Measurements from ENCODE around the gene MXI1.

Gene MXI1

DNA sequence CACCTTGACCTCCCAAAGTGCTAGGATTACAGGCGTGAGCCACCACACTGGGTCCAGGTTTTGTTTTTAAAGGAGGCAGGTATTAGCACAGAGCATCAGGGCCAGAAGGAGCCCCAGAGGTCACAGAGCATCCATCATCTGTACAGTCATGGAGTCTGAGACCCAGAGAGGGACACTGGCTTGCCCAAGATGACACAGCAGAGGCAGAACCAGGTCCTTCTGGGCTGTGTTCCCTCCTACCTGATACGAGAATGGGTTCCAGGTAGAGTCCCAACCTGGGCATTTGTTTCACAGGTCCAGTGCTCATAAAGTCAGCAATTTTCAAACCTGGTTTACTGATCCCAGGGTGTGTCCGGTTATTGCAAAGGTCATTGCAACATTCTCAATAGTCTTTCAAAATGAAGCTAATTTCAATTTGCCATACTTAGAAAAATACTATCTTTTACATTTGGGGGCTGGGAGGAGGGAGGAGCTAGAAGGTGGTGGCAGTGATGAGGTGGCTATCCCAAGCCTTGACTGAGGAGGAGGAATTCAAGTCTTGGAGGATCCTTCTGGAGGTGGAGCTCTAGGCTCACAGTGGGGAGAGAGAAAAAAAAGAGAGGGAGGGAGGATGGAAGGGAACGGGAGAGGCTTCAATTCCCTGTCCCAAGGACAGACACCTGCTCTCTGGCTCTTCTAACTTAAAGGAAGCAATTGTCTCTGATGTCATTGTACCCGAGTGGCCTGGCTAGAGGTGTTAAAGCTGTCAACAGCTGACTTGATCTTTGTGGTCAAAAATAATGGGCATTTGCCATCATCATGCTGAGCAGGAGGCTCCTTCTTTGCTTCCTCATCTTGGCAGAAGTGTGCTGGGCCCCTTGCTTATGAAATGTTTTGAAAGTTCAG lies 8.1 kb downstream of the MXI1 start:
- no peak for DNase-seq (ENCODE audit: low read depth)
- TF ChIP-seq CTCF (conservative IDR thresholded peaks at IDR 0.05; ENCODE audit: control insufficient read depth, insufficient read depth, low read depth, low read length), result no peak
- no peak overlapping the region for H3K4me3 ChIP-seq (ENCODE audit: control insufficient read depth, low read depth, low read length)

DNA sequence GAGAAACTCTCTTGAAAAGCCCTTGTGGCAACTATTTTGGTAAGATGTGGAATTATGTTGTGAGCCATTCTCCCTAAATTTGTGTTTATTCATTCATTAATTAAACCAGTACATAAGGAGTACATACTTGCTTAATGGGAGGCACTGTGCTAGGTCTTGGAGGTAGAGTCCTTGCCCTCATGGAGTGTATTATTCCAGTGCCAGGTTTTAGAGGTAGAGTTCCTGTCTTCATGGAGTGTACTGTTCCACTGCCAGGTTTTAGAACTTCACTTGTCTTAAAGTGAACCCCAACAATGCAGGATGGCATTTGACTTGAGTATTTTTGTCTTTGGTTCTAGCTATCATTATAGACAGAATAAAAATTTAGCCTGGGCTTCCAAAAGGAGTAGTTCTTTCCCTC lies 8.8 kb downstream of the MXI1 start:
- H3K4me3 ChIP-seq (ENCODE audit: control insufficient read depth, low read depth, low read length), result no peak overlapping the region
- DNase-seq (ENCODE audit: low read depth), result no peak
- TF ChIP-seq CTCF (conservative IDR thresholded peaks at IDR 0.05; ENCODE audit: control insufficient read depth, insufficient read depth, low read depth, low read length), result no peak

DNA sequence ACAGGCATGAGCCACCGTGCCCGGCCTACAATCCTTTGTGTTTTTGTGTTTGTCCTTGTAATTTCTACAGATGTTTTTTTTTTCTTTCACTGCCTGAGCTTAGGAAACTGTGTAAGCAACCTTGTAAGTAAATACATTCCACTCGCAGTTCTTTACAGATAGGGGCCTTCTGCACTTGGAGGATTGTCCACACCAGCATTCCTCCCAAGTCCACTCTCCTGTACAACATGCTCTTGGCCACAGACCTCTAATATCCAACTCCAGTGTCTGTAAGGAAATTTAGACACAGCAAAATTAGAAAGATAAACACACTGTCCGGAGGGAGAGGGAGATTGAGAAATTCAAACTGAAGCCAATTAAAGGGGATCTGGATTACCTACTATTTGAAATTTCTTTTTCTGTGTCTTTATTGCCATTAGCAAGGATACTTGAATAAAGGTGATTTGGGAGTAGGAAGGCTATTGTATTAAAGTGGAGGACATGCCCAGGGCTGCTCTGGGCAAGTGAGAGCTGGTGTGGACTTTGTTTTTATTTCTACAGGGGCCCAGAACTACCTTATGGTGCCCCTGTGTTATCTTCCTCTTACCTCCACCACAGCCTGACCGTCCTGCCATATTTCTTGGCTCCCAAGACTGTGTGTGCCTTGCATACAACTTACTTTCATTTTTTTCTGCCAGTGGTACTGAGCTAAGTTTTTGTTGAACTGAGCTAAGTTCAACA lies 9.7 kb downstream of the MXI1 start:
- TF ChIP-seq CTCF (conservative IDR thresholded peaks at IDR 0.05; ENCODE audit: control insufficient read depth, insufficient read depth, low read depth, low read length), result no peak
- no peak overlapping the region for H3K4me3 ChIP-seq (ENCODE audit: control insufficient read depth, low read depth, low read length)
- DNase-seq (ENCODE audit: low read depth), result no peak

DNA sequence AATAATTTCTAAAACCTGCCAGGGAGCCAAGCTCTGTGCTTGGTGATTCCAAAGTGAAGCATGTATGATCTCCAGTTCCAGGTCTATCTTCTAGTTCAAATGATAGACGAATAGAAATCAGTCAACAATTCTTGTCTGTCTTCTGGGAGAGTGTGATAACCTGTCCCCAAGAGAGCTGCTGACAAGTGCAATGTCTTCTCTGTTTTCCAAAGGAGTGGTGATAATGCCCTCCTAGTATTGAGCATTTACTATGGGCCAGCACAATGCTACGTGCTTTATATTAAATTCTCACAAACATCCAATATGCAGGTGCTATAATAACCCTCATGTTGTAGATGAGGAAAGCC lies 10.2 kb downstream of the MXI1 start:
- no peak overlapping the region for H3K4me3 ChIP-seq (ENCODE audit: control insufficient read depth, low read depth, low read length)
- DNase-seq (ENCODE audit: low read depth), result no peak
- TF ChIP-seq CTCF (conservative IDR thresholded peaks at IDR 0.05; ENCODE audit: control insufficient read depth, insufficient read depth, low read depth, low read length), result no peak

GRCh38 chr10:110218632-110219031 lies 11.2 kb downstream of the MXI1 start:
- no peak for DNase-seq (ENCODE audit: low read depth)
- H3K4me3 ChIP-seq (ENCODE audit: control insufficient read depth, low read depth, low read length), result no peak overlapping the region
- no peak for TF ChIP-seq CTCF (conservative IDR thresholded peaks at IDR 0.05; ENCODE audit: control insufficient read depth, insufficient read depth, low read depth, low read length)

DNA sequence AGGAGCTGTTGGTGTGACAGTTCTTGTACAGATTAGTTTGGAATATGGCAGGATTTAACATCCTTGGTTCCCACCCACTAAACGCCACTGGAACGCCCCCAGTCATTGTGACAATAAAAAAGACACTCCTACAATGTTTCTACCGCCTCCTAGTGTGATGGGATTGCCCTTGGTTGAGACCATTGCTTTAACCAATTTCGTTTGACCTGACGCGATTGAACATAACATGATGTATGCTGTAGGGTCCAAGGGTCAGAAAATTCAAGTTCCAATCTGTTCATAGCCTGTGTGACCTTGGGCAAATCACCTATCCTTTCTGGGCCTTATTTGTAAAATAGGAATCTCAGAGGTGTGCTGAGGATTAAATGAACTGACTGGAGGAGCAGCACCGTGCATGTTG lies 12.5 kb downstream of the MXI1 start:
- no peak overlapping the region for H3K4me3 ChIP-seq (ENCODE audit: control insufficient read depth, low read depth, low read length)
- no peak for TF ChIP-seq CTCF (conservative IDR thresholded peaks at IDR 0.05; ENCODE audit: control insufficient read depth, insufficient read depth, low read depth, low read length)
- no peak for DNase-seq (ENCODE audit: low read depth)
